Suprapubic skin (tissue), 4 donors: ENCODE measurements around the gene FAM118A.

ENCODE experiments used
- CTCF ChIP-seq, 2 donors: fragments of 200-600 bp in 1 of 2; fragments of 450-650 bp in 1 of 2; sonication (generic) in 1 of 2; IDR thresholded peaks; one replicate each; pipeline ENCODE4 v1.5.1; 2016 to 2019; ENCODE audit warnings: antibody characterized with exemption in 2 of 2, mild to moderate bottlenecking in 1 of 2, moderate library complexity in 1 of 2
- EP300 ChIP-seq: sonication (generic); formaldehyde crosslinking; IDR thresholded peaks from one replicate; pipeline ENCODE4 v1.6.1; 2017; ENCODE audit warnings: antibody characterized with exemption
- POLR2A ChIP-seq, 2 donors: fragments of 450-650 bp; IDR thresholded peaks; one replicate each; pipeline ENCODE4 v1.6.1; 2017; ENCODE audit warnings: antibody characterized with exemption in 2 of 2, mild to moderate bottlenecking in 2 of 2, moderate library complexity in 2 of 2
- POLR2AphosphoS5 ChIP-seq, 3 donors: sonication (generic); formaldehyde crosslinking; IDR thresholded peaks; one replicate each; pipeline ENCODE4 v1.6.1; 2017; ENCODE audit warnings: antibody characterized with exemption in 3 of 3

DNA sequence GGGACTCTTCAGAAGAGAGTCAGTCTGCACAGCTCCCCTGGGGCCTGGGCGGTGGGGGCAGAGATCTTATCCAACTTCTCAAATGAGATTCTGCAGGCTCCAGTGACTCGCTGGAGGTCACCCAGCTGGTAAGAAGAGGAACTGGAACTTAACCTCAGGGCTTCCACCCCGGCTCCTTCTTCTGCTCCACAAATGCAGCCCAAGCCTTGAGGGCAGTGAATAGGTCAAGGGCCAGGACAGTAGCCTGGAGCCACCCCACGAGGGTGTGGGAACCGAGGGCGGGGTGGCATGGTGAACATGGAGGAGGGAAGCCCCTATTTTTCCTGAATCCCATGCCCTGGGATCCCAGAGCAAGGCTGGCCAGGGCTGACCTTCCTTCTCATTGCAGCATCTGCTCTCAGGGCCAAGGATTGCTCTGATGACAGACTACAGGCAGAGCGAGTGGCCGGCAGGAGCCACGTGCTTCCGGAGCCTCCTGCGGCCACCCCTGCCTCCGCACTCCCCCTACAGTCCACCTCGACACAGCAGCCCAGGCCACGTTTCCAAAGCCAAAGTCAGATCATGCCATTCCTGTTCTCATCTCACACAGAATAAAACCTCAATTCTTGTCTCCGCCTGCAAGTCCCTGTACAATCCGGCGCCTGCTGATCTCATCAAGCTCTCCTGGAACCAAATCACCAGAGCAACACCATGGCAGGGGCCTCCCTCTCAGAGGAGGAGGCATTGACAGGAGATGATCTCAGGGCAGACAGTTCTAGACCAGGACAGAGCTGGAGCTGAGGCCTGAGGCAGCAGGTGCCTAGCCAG is 46.1 kb upstream of the FAM118A start:
- TF ChIP-seq CTCF (IDR thresholded peaks at IDR 0.05) (peak; percentile 38 to 70), POLR2A (IDR thresholded peaks at IDR 0.05) (no peak), EP300 (no peak), POLR2AphosphoS5 (IDR thresholded peaks at IDR 0.05) (no peak)
